ENCODE data around the gene SLMAP. TPM values are rescaled to one million over a fixed set of nuclear protein-coding genes. Genes with fewer than 3 reads are reported as not detected.

SLMAP gene
- total and polyA plus RNA-seq, 2 of the 13 experiments (the other 11 are each of a cell fraction or from before 2014, with no cell fraction given) = 24.0 to 48.3 TPM

- no peak for TF ChIP-seq CEBPZ (IDR thresholded peaks at IDR 0.05; ENCODE audit: low read length)
- TF ChIP-seq FOXO4 (CRISPR knock-in tag; conservative IDR thresholded peaks at IDR 0.05) = no peak
- TF ChIP-seq ATM (IDR thresholded peaks at IDR 0.05; ENCODE audit: borderline replicate concordance) = no peak
- TF ChIP-seq TCF7L2 (IDR thresholded peaks at IDR 0.05; ENCODE audit: low read depth, low read length) = no peak
- TF ChIP-seq XRCC5 (optimal IDR thresholded peaks at IDR 0.05; ENCODE audit: low read length) = peak; percentile 38
- peak; percentile 81 for TF ChIP-seq USF2 (IDR thresholded peaks at IDR 0.05; ENCODE audit: low read depth, low read length)
- TF ChIP-seq USF2 (CRISPR knock-in tag; IDR thresholded peaks at IDR 0.05; ENCODE audit: borderline replicate concordance) = peak; percentile 97; the same call in 1 of the 2 replicates
- TF ChIP-seq ZNF577 (CRISPR knock-in tag; IDR thresholded peaks at IDR 0.05; ENCODE audit: borderline replicate concordance, low read depth) = no peak
- no peak; the same call in 1 of the 2 replicates for TF ChIP-seq ZBTB20 (CRISPR knock-in tag; IDR thresholded peaks at IDR 0.05; ENCODE audit: borderline replicate concordance, low read depth)
- TF ChIP-seq HMG20B (CRISPR knock-in tag; conservative IDR thresholded peaks at IDR 0.05) = 0 out of 2 replicates have a peak, but pooled peaks have one; percentile 33
- peak; percentile 31; the same call in 1 of the 2 replicates for TF ChIP-seq ZNF615 (CRISPR knock-in tag; IDR thresholded peaks at IDR 0.05; ENCODE audit: borderline replicate concordance)
- TF ChIP-seq SP4 (CRISPR knock-in tag; IDR thresholded peaks at IDR 0.05) = peak; percentile 61; the same call in 1 of the 2 replicates
- TF ChIP-seq ZSCAN12 (CRISPR knock-in tag; IDR thresholded peaks at IDR 0.05) = no peak
- peak; percentile 79 for TF ChIP-seq PHF20 (CRISPR knock-in tag; IDR thresholded peaks at IDR 0.05)
- TF ChIP-seq ETS1 (CRISPR knock-in tag; IDR thresholded peaks at IDR 0.05) = no peak
- TF ChIP-seq HNF4G (IDR thresholded peaks at IDR 0.05; ENCODE audit: borderline replicate concordance, low read depth, low read length) = no peak
- TF ChIP-seq HNF4G (CRISPR knock-in tag; IDR thresholded peaks at IDR 0.05; ENCODE audit: borderline replicate concordance, low read depth) = no peak
- no peak for TF ChIP-seq ZBTB1 (CRISPR knock-in tag; IDR thresholded peaks at IDR 0.05; ENCODE audit: borderline replicate concordance)
- TF ChIP-seq MED8 (CRISPR knock-in tag; IDR thresholded peaks at IDR 0.05; ENCODE audit: insufficient replicate concordance) = peak; percentile 12
- no peak for TF ChIP-seq SIN3B (IDR thresholded peaks at IDR 0.05; ENCODE audit: low read length)
- TF ChIP-seq CREBL2 (CRISPR knock-in tag; IDR thresholded peaks at IDR 0.05; ENCODE audit: borderline replicate concordance) = peak; percentile 75; the same call in 1 of the 2 replicates
Measured at GRCh38 chr3:57755741-57756527, at the start of gene SLMAP (continued).
